Left renal pelvis (tissue), 4 donors: ENCODE data around the gene CSHL1. TPM values are rescaled to one million over a fixed set of nuclear protein-coding genes. Genes with fewer than 3 reads are reported as not detected.
"Not testable (repeated sequence)": the region's sequence is repeated elsewhere in the genome, so short reads cannot be mapped to it uniquely, and the experiment has no call there.

Source experiments
- DNase-seq, 4 donors: peaks; one replicate each; pipeline ENCODE4 v3.0.0-alpha.2; 2013; ENCODE audit warnings: low read depth in 4 of 4, low spot score in 3 of 4
- polyA plus RNA-seq, 4 donors: library from polyadenylated mRNA; unstranded; fragments of 120-200 nt; gene quantifications; one replicate each; pipeline ENCODE4 v1.2.1, GENCODE V29; 2013; ENCODE audit not compliant: insufficient read length in 4 of 4

The CSHL1 gene
- polyA plus RNA-seq, 4 donors = not detected

GRCh38 chr17:63941162-63941561, 30.1 kb upstream of the CSHL1 start:
- no peak for DNase-seq

GRCh38 chr17:63940584-63940983, 29.5 kb upstream of the CSHL1 start:
- no peak for DNase-seq

- DNase-seq = no peak
Observed at GRCh38 chr17:63939884-63940283, 28.8 kb upstream of the CSHL1 start.

GRCh38 chr17:63939401-63939800, 28.3 kb upstream of the CSHL1 start:
- no peak for DNase-seq

- no peak for DNase-seq
Observed at GRCh38 chr17:63937920-63938319, 26.9 kb upstream of the CSHL1 start.

- DNase-seq = no peak
Observed at GRCh38 chr17:63937319-63937718, 26.3 kb upstream of the CSHL1 start.

GRCh38 chr17:63934183-63935112, 23.4 kb upstream of the CSHL1 start:
- DNase-seq = no peak

- DNase-seq = no peak
Observed at GRCh38 chr17:63933598-63933997, 22.5 kb upstream of the CSHL1 start.

- no peak for DNase-seq
Observed at GRCh38 chr17:63932721-63933120, 21.7 kb upstream of the CSHL1 start.

- DNase-seq = no peak
Observed at GRCh38 chr17:63931981-63932561, 21.0 kb upstream of the CSHL1 start, which contains the start of gene CD79B. Gene CD79B, minus strand, starts transcription at chr17:63932331. Its CDS starts 70 bp downstream, at chr17:63932261.

- no peak for DNase-seq
Observed at GRCh38 chr17:63930951-63931575, 20.0 kb upstream of the CSHL1 start.

- no peak for DNase-seq
Observed at GRCh38 chr17:63929860-63930766, 19.1 kb upstream of the CSHL1 start.

- DNase-seq = no peak
Observed at GRCh38 chr17:63928966-63929695, 18.1 kb upstream of the CSHL1 start.

GRCh38 chr17:63928172-63928666, 17.2 kb upstream of the CSHL1 start:
- DNase-seq = no peak

- no peak for DNase-seq
Observed at GRCh38 chr17:63927464-63928171, 16.6 kb upstream of the CSHL1 start.

- DNase-seq = no peak
Observed at GRCh38 chr17:63926164-63926563, 15.1 kb upstream of the CSHL1 start.

GRCh38 chr17:63925615-63926014, 14.6 kb upstream of the CSHL1 start:
- DNase-seq = no peak

- not testable (repeated sequence) for DNase-seq
Observed at GRCh38 chr17:63922402-63922801, 11.3 kb upstream of the CSHL1 start.

- not testable (repeated sequence) for DNase-seq
Observed at GRCh38 chr17:63920779-63921178, 9.7 kb upstream of the CSHL1 start.
